ENCODE measurements around the gene DMXL1.

DMXL1 gene

DNA sequence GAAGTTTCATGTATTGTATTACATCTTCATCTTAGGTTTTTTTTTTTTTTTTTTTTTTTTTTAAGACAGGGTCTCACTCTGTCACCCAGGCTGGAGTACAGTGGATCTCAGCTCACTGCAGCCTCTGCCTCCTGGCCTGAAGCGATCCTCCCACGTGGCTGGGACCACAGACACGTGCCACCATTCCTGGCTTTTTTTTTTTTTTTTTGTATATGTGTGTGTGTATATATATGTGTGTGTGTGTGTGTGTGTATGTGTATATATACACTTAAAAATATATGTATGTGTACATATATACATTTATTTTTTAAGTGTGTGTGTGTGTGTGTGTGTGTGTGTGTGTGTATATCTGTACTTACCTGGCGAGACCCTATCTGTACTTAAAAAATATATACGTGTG is 6.6 kb downstream of the DMXL1 start:
- Histone ChIP-seq H3K4me1 (ENCODE audit: control insufficient read depth in 1 of 2, insufficient read depth in 1 of 2, low read depth in 1 of 2, low read length in 1 of 2) (peaks cover 6 to 9% of the 10 kb centered on the region in 2 experiments), H3K4me3 (ENCODE audit: low read depth in 1 of 2, low read length in 1 of 2) (no peak overlapping the region)

GRCh38 chr5:119078071-119078846 is 7.4 kb downstream of the DMXL1 start:
- H3K9me3 ChIP-seq: no peaks in the 10 kb centered on the region
- H3K4me1 ChIP-seq (ENCODE audit: control insufficient read depth in 1 of 2, insufficient read depth in 1 of 2, low read depth in 1 of 2, low read length in 1 of 2): peaks cover 0 to 2% of the 10 kb centered on the region in 2 experiments
- no peak overlapping the region for H3K4me3 ChIP-seq (ENCODE audit: low read depth in 1 of 2, low read length in 1 of 2)
- no peaks in the 10 kb centered on the region for H3K27me3 ChIP-seq
- H3K27ac ChIP-seq: no peak overlapping the region
- no peak for TF ChIP-seq CTCF (IDR thresholded peaks at IDR 0.05)
- no peaks in the 10 kb centered on the region for H3K36me3 ChIP-seq

More for the DNA sequence above, 6.6 kb downstream of the DMXL1 start:
- TF ChIP-seq CTCF (IDR thresholded peaks at IDR 0.05): no peak
- Histone ChIP-seq H3K27ac (no peak overlapping the region), H3K27me3 (no peaks in the 10 kb centered on the region), H3K9me3 (no peaks in the 10 kb centered on the region), H3K36me3 (no peaks in the 10 kb centered on the region)

DNA sequence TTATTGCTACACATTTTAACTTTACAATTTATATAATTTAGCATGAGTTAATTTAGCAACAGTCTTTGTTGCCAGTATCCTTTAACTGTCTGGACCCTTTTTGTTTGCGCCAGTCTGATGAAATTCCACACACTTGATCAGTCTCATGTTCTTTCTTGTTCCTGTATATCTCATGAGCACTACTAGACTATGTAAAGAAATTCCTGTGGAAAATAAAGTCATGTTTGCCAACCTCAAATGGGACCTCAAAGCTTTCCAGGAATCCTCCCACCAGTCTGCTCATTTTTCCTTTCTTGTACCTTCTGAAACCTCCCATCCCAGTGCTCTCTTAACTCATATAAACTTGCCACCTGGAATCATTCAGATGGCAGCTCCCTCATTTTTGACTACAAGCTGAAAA is 8.0 kb downstream of the DMXL1 start:
- no peaks in the 10 kb centered on the region for H3K36me3 ChIP-seq
- no peak overlapping the region for H3K27ac ChIP-seq
- no peaks in the 10 kb centered on the region for H3K9me3 ChIP-seq
- no peak for TF ChIP-seq CTCF (IDR thresholded peaks at IDR 0.05)
- no peaks in the 10 kb centered on the region for H3K27me3 ChIP-seq
- no peaks in the 10 kb centered on the region for H3K4me1 ChIP-seq (ENCODE audit: control insufficient read depth in 1 of 2, insufficient read depth in 1 of 2, low read depth in 1 of 2, low read length in 1 of 2)
- H3K4me3 ChIP-seq (ENCODE audit: low read depth in 1 of 2, low read length in 1 of 2): no peak overlapping the region

DNA sequence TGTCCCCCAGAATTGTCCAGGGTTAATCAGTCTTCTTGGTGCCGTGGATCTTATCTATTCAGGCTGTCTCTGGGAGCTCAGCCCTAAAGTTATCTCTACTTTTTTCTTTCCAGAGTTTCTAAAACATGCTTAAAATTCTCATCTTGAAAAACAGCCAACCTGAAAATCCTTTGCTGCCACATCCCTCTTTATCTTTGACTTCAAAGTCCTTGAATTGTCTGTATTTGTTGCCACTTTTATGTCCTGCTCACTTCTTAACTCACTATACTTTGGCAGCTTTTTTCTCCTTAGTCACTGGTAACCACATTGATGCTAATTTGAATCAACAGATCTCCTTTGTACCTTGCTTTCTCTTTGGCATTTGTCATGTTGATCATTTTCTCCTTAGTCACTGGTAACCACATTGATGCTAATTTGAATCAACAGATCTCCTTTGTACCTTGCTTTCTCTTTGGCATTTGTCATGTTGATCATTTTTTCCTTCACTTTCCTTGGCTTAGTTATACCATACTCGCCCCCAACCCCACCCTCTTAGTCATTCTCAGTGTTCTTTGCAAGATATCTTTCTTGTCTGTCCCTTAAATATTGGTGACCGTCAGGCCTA is 8.5 kb downstream of the DMXL1 start:
- Histone ChIP-seq H3K27ac (no peak overlapping the region), H3K4me1 (ENCODE audit: control insufficient read depth in 1 of 2, insufficient read depth in 1 of 2, low read depth in 1 of 2, low read length in 1 of 2) (no peaks in the 10 kb centered on the region), H3K4me3 (ENCODE audit: low read depth in 1 of 2, low read length in 1 of 2) (no peak overlapping the region), H3K27me3 (no peaks in the 10 kb centered on the region), H3K36me3 (no peaks in the 10 kb centered on the region), H3K9me3 (no peaks in the 10 kb centered on the region)
- TF ChIP-seq CTCF (IDR thresholded peaks at IDR 0.05): no peak

- no peak for TF ChIP-seq CTCF (IDR thresholded peaks at IDR 0.05)
- H3K36me3 ChIP-seq: no peaks in the 10 kb centered on the region
- H3K27me3 ChIP-seq: no peaks in the 10 kb centered on the region
- no peaks in the 10 kb centered on the region for H3K4me1 ChIP-seq (ENCODE audit: control insufficient read depth in 1 of 2, insufficient read depth in 1 of 2, low read depth in 1 of 2, low read length in 1 of 2)
- no peak overlapping the region for H3K4me3 ChIP-seq (ENCODE audit: low read depth in 1 of 2, low read length in 1 of 2)
- no peak overlapping the region for H3K27ac ChIP-seq
- no peaks in the 10 kb centered on the region for H3K9me3 ChIP-seq
Observed at GRCh38 chr5:119080936-119081335, 10.0 kb downstream of the DMXL1 start.

Data from neutrophil (primary cell).